Measurements from ENCODE around the gene MED10. TPM values are rescaled to one million over a fixed set of nuclear protein-coding genes. Genes with fewer than 3 reads are reported as not detected.

MED10 gene
- total and polyA plus RNA-seq, 2 donors (not counting 3 experiments of a cell fraction or from before 2014, with no cell fraction given), result 55.6 to 56.3 TPM

- FAIRE-seq, result no peak
- H3K36me3 ChIP-seq (ENCODE audit: control insufficient read depth in 2 of 2, extremely low read depth in 1 of 2, insufficient read depth in 2 of 2, low read length in 2 of 2), result no peaks in the 10 kb centered on the region
- no peak overlapping the region for H3K9ac ChIP-seq (replicated peaks; ENCODE audit: extremely low read depth, insufficient read depth, low read length)
- DNase-seq (ENCODE audit: low read depth, low spot score), result no peak
- H3K4me2 ChIP-seq (ENCODE audit: insufficient read depth, low read length), result no peak overlapping the region
- dilution Hi-C loops (cut with MboI; ENCODE audit: extremely low pct_ligation_motif_present, low sequenced_read_pairs) (no loop called here), intact Hi-C loops (cut with micrococcal nuclease) (no loop called here)
- H3K79me2 ChIP-seq (ENCODE audit: control insufficient read depth, insufficient read depth, low read length), result no peaks in the 10 kb centered on the region
- no peaks in the 10 kb centered on the region for H3K9me1 ChIP-seq (replicated peaks; ENCODE audit: control insufficient read depth, extremely low read depth, insufficient read depth, low read length)
- TF ChIP-seq GATA2 (IDR thresholded peaks at IDR 0.05; ENCODE audit: insufficient read depth, insufficient read length, low read depth, low read length) (no peak), POLR2AphosphoS5 (IDR thresholded peaks at IDR 0.05; ENCODE audit: insufficient read depth, low read depth, low read length) (no peak), EZH2 (IDR thresholded peaks at IDR 0.05; ENCODE audit: borderline replicate concordance, low read depth, low read length, severe bottlenecking) (no peak), MAX (IDR thresholded peaks at IDR 0.05; ENCODE audit: insufficient read depth, insufficient read length) (no peak), JUN (IDR thresholded peaks at IDR 0.05; ENCODE audit: borderline replicate concordance, insufficient read depth, insufficient read length, low read depth) (no peak), FOS (IDR thresholded peaks at IDR 0.05; ENCODE audit: borderline replicate concordance, insufficient read depth, low read length) (no peak), MYC (IDR thresholded peaks at IDR 0.05; ENCODE audit: low read depth, low read length) (no peak), CTCF (IDR thresholded peaks at IDR 0.05; ENCODE audit: extremely low read depth in 1 of 2, insufficient read depth in 1 of 2, low read depth in 1 of 2, low read length in 2 of 2) (no peak), POLR2A (IDR thresholded peaks at IDR 0.05; ENCODE audit: low read depth, low read length) (no peak)
- no peaks in the 10 kb centered on the region for H3K9me3 ChIP-seq (replicated peaks; ENCODE audit: control insufficient read depth, insufficient read depth, low read length)
- H3K27ac ChIP-seq (ENCODE audit: insufficient read depth, low read depth, low read length), result no peak overlapping the region
- CTCF ChIA-PET, result interaction anchor here (2.4 kb wide), 1 partner anchor 81 kb away, joined by 9 read pairs; no protein-coding TSS in a partner anchor
- no peak overlapping the region for H3K4me3 ChIP-seq (replicated peaks in 1 of 3; ENCODE audit: insufficient read depth in 1 of 3, low read depth in 1 of 3, low read length in 3 of 3)
- H3K4me1 ChIP-seq (ENCODE audit: control insufficient read depth, extremely low read depth, insufficient read depth, low read length), result no peaks in the 10 kb centered on the region
- BruUV-seq (replicated peaks), result no TSS peak
- no peaks in the 10 kb centered on the region for H3K27me3 ChIP-seq (ENCODE audit: control insufficient read depth in 2 of 2, insufficient read depth in 2 of 2, low read length in 2 of 2)
- no peaks in the 10 kb centered on the region for H4K20me1 ChIP-seq (replicated peaks; ENCODE audit: control insufficient read depth, extremely low read depth, insufficient read depth, low read length)
- POLR2A ChIA-PET, result no interaction called here
- no peak overlapping the region for H2AFZ ChIP-seq (ENCODE audit: low read depth, low read length)
Observed at GRCh38 chr5:6353602-6354302, 24.6 kb downstream of the MED10 start.

All from endothelial cell of umbilical vein (primary cell).